Anterior cingulate cortex (tissue), 58 donors: ENCODE results near the gene ABLIM2.

Experiments
- DNase-seq, 58 donors: peaks; one replicate each; lab custom pipeline; 2025; lab: John Stamatoyannopoulos, UW

The ABLIM2 gene

GRCh38 chr4:8158710-8159536 lies at the start of gene ABLIM2:
Gene ABLIM2 (minus strand): TSS chr4:8158813. CDS start chr4:8158689, 124 bp downstream.
- peak; percentile 69 to 100 (median 97) for DNase-seq

- peak in 1 of 58 donors; percentile 62 for DNase-seq
These were observed 48.7 kb upstream of the ABLIM2 start for GRCh38 chr4:8207314-8207713.

- peak in 1 of 58 donors; percentile 25 for DNase-seq
These were observed 47.4 kb upstream of the ABLIM2 start for GRCh38 chr4:8205749-8206611.

- no peak for DNase-seq
These were observed 46.7 kb upstream of the ABLIM2 start for GRCh38 chr4:8205241-8205707.

- DNase-seq: no peak
These were observed 46.1 kb upstream of the ABLIM2 start for GRCh38 chr4:8204576-8205227.

- no peak for DNase-seq
These were observed 45.2 kb upstream of the ABLIM2 start for GRCh38 chr4:8203817-8204216.

- DNase-seq: no peak
These were observed 44.4 kb upstream of the ABLIM2 start for GRCh38 chr4:8203052-8203401.

GRCh38 chr4:8202108-8203051 lies 43.8 kb upstream of the ABLIM2 start:
- no peak for DNase-seq

GRCh38 chr4:8201321-8201781 lies 42.7 kb upstream of the ABLIM2 start:
- no peak for DNase-seq

GRCh38 chr4:8200302-8200975 lies 41.8 kb upstream of the ABLIM2 start:
- peak in 1 of 58 donors; percentile 9 for DNase-seq

GRCh38 chr4:8199594-8200301 lies 41.1 kb upstream of the ABLIM2 start:
- no peak for DNase-seq

GRCh38 chr4:8198906-8199593 lies 40.4 kb upstream of the ABLIM2 start, which contains the start of gene SH3TC1:
Gene SH3TC1 (plus strand): TSS chr4:8199290. CDS start chr4:8205195, 5,905 bp downstream.
- peak in 50 of 58 donors; percentile 23 to 83 (median 57) for DNase-seq

- no peak for DNase-seq
These were observed 39.7 kb upstream of the ABLIM2 start for GRCh38 chr4:8198206-8198905.

GRCh38 chr4:8197521-8197920 lies 38.9 kb upstream of the ABLIM2 start:
- no peak for DNase-seq

- no peak for DNase-seq
These were observed 37.3 kb upstream of the ABLIM2 start for GRCh38 chr4:8195841-8196458.

- no peak for DNase-seq
These were observed 36.8 kb upstream of the ABLIM2 start for GRCh38 chr4:8195431-8195830.
